GM12878 (cell line): ENCODE measurements around the gene DIAPH3. TPM values are rescaled to one million over a fixed set of nuclear protein-coding genes. Genes with fewer than 3 reads are reported as not detected.

Experiments
- ATAC-seq: fragments of 200-7000 bp; cut with Tn5 transposase; 3 replicates; pipeline ENCODE4 v1.9.1; 2020; ENCODE audit warnings: mild to moderate bottlenecking, moderate library complexity
- BruUV-seq: library from RNA; stranded (reverse); fragments of 400-500 nt; replicated peaks from 2 replicates; lab custom pipeline; 2021; lab: Mats Ljungman, UMichigan
- CTCF ChIA-PET: fragments of 300-600 bp; sonication (Branson Sonifier 250); formaldehyde crosslinking; extraction: SDS; loops from one replicate; lab custom pipeline; 2021; ENCODE audit warnings: inconsistent platforms; lab: Yijun Ruan, JAX
- POLR2A ChIA-PET: fragments of 350-600 bp; formaldehyde crosslinking; extraction: SDS; loops from one replicate; lab custom pipeline; 2021; ENCODE audit warnings: inconsistent platforms; lab: Charles Lee
- RAD21 ChIA-PET: fragments of 300-600 bp; sonication (Branson Sonifier 250); formaldehyde crosslinking; loops from one replicate; lab custom pipeline; 2023; ENCODE audit warnings: antibody characterized with exemption; ENCODE audit not compliant: unreplicated experiment; lab: Charles Lee
- SMC1A ChIA-PET: fragments of 300-600 bp; sonication (Branson Sonifier 250); formaldehyde crosslinking; loops from one replicate; lab custom pipeline; 2023; ENCODE audit not compliant: unreplicated experiment, uncharacterized antibody; lab: Charles Lee
- DNase-seq: peaks from one replicate; pipeline ENCODE4 v3.0.0-alpha.2; 2011; ENCODE audit warnings: low read depth, low spot score
- FAIRE-seq: peaks from 3 replicates; lab custom pipeline; 2011; peaks lifted over from hg19 to GRCh38; lab: Jason Lieb, UNC
- H2AFZ ChIP-seq: 2 replicates; pipeline ENCODE4 v1.6.0; 2011; ENCODE audit warnings: low read depth, low read length, control low read depth; ENCODE audit not compliant: control insufficient read depth
- H3K27ac ChIP-seq: 2 replicates; pipeline ENCODE4 v1.5.1; 2011; ENCODE audit warnings: control low read depth; ENCODE audit not compliant: control insufficient read depth, insufficient read depth
- H3K27me3 ChIP-seq, 2 experiments: replicated peaks in 1 of 2; 2 replicates each; pipeline versions ENCODE4 v1.6.0 to v1.6.1; 2011; ENCODE audit warnings: low read length in 1 of 2; ENCODE audit not compliant: control insufficient read depth in 2 of 2, insufficient read depth in 2 of 2
- H3K36me3 ChIP-seq, 2 experiments: 2 replicates each; pipeline ENCODE4 v1.5.1; 2011; ENCODE audit warnings: low read length in 1 of 2; ENCODE audit not compliant: control insufficient read depth in 2 of 2, insufficient read depth in 2 of 2
- H3K4me1 ChIP-seq: 2 replicates; pipeline ENCODE4 v1.6.1; 2011; ENCODE audit warnings: mild to moderate bottlenecking, low read length, moderate library complexity, mixed read lengths; ENCODE audit not compliant: control insufficient read depth, insufficient read depth
- H3K4me2 ChIP-seq: 2 replicates; pipeline ENCODE4 v1.6.0; 2011; ENCODE audit warnings: control low read depth; ENCODE audit not compliant: control insufficient read depth, insufficient read depth
- H3K4me3 ChIP-seq: fragments of 200-600 bp; sonication (generic); 2 replicates; pipeline ENCODE4 v1.5.1; 2016
- H3K79me2 ChIP-seq: 2 replicates; pipeline ENCODE4 v1.6.0; 2011; ENCODE audit warnings: low read length; ENCODE audit not compliant: control insufficient read depth, insufficient read depth
- H3K9ac ChIP-seq: 2 replicates; pipeline ENCODE4 v1.8.0; 2011; ENCODE audit warnings: low read length, control low read depth, mixed read lengths; ENCODE audit not compliant: control insufficient read depth, insufficient read depth
- H3K9me3 ChIP-seq: replicated peaks from 3 replicates; pipeline ENCODE4 v1.5.1; 2011; ENCODE audit warnings: mild to moderate bottlenecking, low read length; ENCODE audit not compliant: control insufficient read depth, insufficient read depth
- H4K20me1 ChIP-seq: 2 replicates; pipeline ENCODE4 v1.6.0; 2011; ENCODE audit not compliant: control insufficient read depth, insufficient read depth
- ATF7 ChIP-seq: fragments of 450-650 bp; IDR thresholded peaks from 2 replicates; pipeline ENCODE4 v1.6.1; 2016; ENCODE audit warnings: low read depth, mild to moderate bottlenecking
- CBX5 ChIP-seq: sonication (generic); IDR thresholded peaks from 2 replicates; pipeline ENCODE4 v1.6.1; 2016; ENCODE audit warnings: low read depth, moderate library complexity, mild to moderate bottlenecking, inconsistent platforms
- CHD1 ChIP-seq: IDR thresholded peaks from 2 replicates; pipeline ENCODE4 v1.6.1; 2012; ENCODE audit warnings: low read depth, low read length, improper control_type of control experiment
- CHD4 ChIP-seq: fragments of 200-600 bp; sonication (generic); IDR thresholded peaks from 2 replicates; pipeline ENCODE4 v1.6.1; 2016; ENCODE audit warnings: mild to moderate bottlenecking
- CREM ChIP-seq: IDR thresholded peaks from 2 replicates; pipeline ENCODE4 v1.6.1; 2014; ENCODE audit warnings: antibody characterized with exemption, low read depth
- EP300 ChIP-seq, 2 experiments: fragments of 150-350 bp in 1 of 2; IDR thresholded peaks; 2 replicates each; pipeline ENCODE4 v1.6.1; 2011 to 2012; ENCODE audit warnings: low read depth in 2 of 2, low read length in 2 of 2, borderline replicate concordance in 1 of 2, improper control_type of control experiment in 1 of 2, inconsistent platforms in 1 of 2; ENCODE audit not compliant: control insufficient read depth in 1 of 2
- FOXK2 ChIP-seq: fragments of 450-650 bp; IDR thresholded peaks from 2 replicates; pipeline ENCODE4 v1.6.1; 2017; ENCODE audit warnings: mild to moderate bottlenecking, moderate library complexity
- HCFC1 ChIP-seq: fragments of 150-350 bp; IDR thresholded peaks from 2 replicates; pipeline ENCODE4 v1.6.1; 2014; ENCODE audit warnings: low read length
- MXI1 ChIP-seq: fragments of 150-350 bp; IDR thresholded peaks from 2 replicates; pipeline ENCODE4 v1.6.1; 2011; ENCODE audit warnings: low read depth, mild to moderate bottlenecking, inconsistent platforms, low read length, improper control_type of control experiment
- NBN ChIP-seq: fragments of 450-650 bp; IDR thresholded peaks from 2 replicates; pipeline ENCODE4 v1.6.1; 2016
- NFIC ChIP-seq: IDR thresholded peaks from 2 replicates; pipeline ENCODE4 v1.6.1; 2012; ENCODE audit warnings: low read depth, mild to moderate bottlenecking, inconsistent platforms, low read length, moderate library complexity
- SMAD1 ChIP-seq: fragments of 450-650 bp; IDR thresholded peaks from 2 replicates; pipeline ENCODE4 v1.6.1; 2018; ENCODE audit warnings: mild to moderate bottlenecking, low read depth; ENCODE audit not compliant: partially characterized antibody
- SREBF1 ChIP-seq: IDR thresholded peaks from 2 replicates; pipeline ENCODE4 v1.6.1; 2012; ENCODE audit warnings: mild to moderate bottlenecking, low read length
- STAT1 ChIP-seq: fragments of 450-650 bp; conservative IDR thresholded peaks from 2 replicates; pipeline ENCODE4 v1.6.1; 2014; ENCODE audit warnings: antibody characterized with exemption, mild to moderate bottlenecking
- TAF1 ChIP-seq: IDR thresholded peaks from 2 replicates; pipeline ENCODE4 v1.6.1; 2011; ENCODE audit warnings: mild to moderate bottlenecking, low read depth, low read length, borderline replicate concordance
- TCF12 ChIP-seq: IDR thresholded peaks from 2 replicates; pipeline ENCODE4 v1.6.1; 2011; ENCODE audit warnings: low read depth, mild to moderate bottlenecking, low read length
- YBX1 ChIP-seq: fragments of 450-650 bp; IDR thresholded peaks from 2 replicates; pipeline ENCODE4 v1.6.1; 2016; ENCODE audit warnings: antibody characterized with exemption
- ZBED1 ChIP-seq: IDR thresholded peaks from 2 replicates; pipeline ENCODE4 v1.6.1; 2016; ENCODE audit warnings: borderline replicate concordance
- WGBS: methylation state at CpG from one replicate; pipeline ENCODE4 v1.1.6; 2016; ENCODE audit warnings: low lambda C conversion rate; ENCODE audit not compliant: insufficient replicate concordance, insufficient coverage; ENCODE audit errors: missing lambda C conversion rate; 5-methylcytosine and 5-hydroxymethylcytosine counted together
- in situ Hi-C: fragments of 300-500 bp; cut with MboI; formaldehyde crosslinking; loops from 9 replicates; pipeline ENCODE4 v1.14.3; 2018; ENCODE audit warnings: mixed read lengths
- intact Hi-C: fragments of 100-400 bp; cut with micrococcal nuclease; formaldehyde crosslinking; loops from one replicate; pipeline ENCODE4 v1.14.2; 2022; ENCODE audit not compliant: unreplicated experiment
- polyA plus RNA-seq, 11 experiments: library from polyadenylated mRNA; depleted of rRNA in 4 of 11; unstranded in 6 of 11; stranded (reverse) in 5 of 11; fragments of >200 nt; fragmentation: Nextera tagmentation in 4 of 11; fragmentation: Illumina TruSeq in 1 of 11; extraction: Ambion mirVana in 4 of 11; extraction: Trizol in 1 of 11; gene quantifications; 1 replicate in 1 of 11; 2 replicates in 10 of 11; pipeline versions ENCODE4 v1.2.1 to v1.2.3, GENCODE V29; 2011 to 2016; ENCODE audit warnings: inconsistent platforms in 2 of 11, missing spikeins in 2 of 11, low read depth in 1 of 11
- total RNA-seq, 4 experiments: library from RNA; depleted of rRNA in 3 of 4; stranded (reverse); fragments of >200 nt in 3 of 4; fragmentation: Illumina TruSeq in 1 of 4; extraction: Trizol in 1 of 4; gene quantifications; 2 replicates each; pipeline versions ENCODE4 v1.2.1 to v1.2.3, GENCODE V29; 2013 to 2021
- TF ChIP-seq, protein P1 (sequence below): IDR thresholded peaks from 2 replicates; pipeline ENCODE4 v1.6.1; 2011; ENCODE audit warnings: mild to moderate bottlenecking, low read depth, low read length, moderate library complexity; ENCODE audit not compliant: insufficient replicate concordance
- TF ChIP-seq, protein P2 (sequence below): fragments of 450-650 bp; IDR thresholded peaks from 2 replicates; pipeline ENCODE4 v1.6.1; 2016; ENCODE audit warnings: mild to moderate bottlenecking, moderate library complexity, borderline replicate concordance

DIAPH3 gene
- total and polyA plus RNA-seq, 10 of the 15 experiments (the other 5 are each of a cell fraction or from before 2014, with no cell fraction given): 10.1 to 25.2 (median 15.4) TPM

DNA sequence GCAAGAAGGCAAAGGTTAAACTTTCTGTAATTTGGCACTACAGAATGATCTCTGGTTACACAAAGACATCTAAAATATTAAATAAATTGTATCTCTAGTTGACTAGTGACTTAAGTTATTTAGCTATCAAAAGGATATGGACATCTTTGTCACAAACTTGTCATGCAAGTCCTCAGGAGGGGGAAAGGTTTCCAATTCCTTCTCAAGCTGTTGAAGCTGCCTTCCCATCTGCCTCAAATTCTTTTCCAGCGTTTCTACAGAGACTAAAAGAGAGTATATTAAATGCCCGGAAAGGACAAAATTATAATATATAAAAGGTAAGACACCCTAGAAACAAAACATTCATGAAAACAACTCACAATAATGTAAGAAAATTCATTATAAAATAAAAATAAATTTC is 324.5 kb downstream of the DIAPH3 start (continued):
- no peak for TF ChIP-seq EP300 (IDR thresholded peaks at IDR 0.05; ENCODE audit: borderline replicate concordance in 1 of 2, control insufficient read depth in 1 of 2, low read depth in 2 of 2, low read length in 2 of 2)

- H3K9me3 ChIP-seq: no peaks in the 10 kb centered on the region
- no peak for TF ChIP-seq TCF12
- no peak for TF ChIP-seq YBX1
- TF ChIP-seq FOXK2: no peak
- TF ChIP-seq CHD1: no peak
- TF ChIP-seq NFIC: no peak
- no peak for TF ChIP-seq TAF1
- no peak for TF ChIP-seq MXI1
- TF ChIP-seq SREBF1: no peak
- no peak for TF ChIP-seq CHD4
- no peak for TF ChIP-seq HCFC1
- TF ChIP-seq ATF7: no peak
- no peak for TF ChIP-seq NBN
- TF ChIP-seq, protein P1, sequence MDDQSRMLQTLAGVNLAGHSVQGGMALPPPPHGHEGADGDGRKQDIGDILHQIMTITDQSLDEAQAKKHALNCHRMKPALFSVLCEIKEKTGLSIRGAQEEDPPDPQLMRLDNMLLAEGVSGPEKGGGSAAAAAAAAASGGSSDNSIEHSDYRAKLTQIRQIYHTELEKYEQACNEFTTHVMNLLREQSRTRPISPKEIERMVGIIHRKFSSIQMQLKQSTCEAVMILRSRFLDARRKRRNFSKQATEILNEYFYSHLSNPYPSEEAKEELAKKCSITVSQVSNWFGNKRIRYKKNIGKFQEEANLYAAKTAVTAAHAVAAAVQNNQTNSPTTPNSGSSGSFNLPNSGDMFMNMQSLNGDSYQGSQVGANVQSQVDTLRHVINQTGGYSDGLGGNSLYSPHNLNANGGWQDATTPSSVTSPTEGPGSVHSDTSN: no peak
- no peak for TF ChIP-seq SMAD1
- TF ChIP-seq CREM: no peak
- TF ChIP-seq STAT1: no peak
- TF ChIP-seq, protein P2, sequence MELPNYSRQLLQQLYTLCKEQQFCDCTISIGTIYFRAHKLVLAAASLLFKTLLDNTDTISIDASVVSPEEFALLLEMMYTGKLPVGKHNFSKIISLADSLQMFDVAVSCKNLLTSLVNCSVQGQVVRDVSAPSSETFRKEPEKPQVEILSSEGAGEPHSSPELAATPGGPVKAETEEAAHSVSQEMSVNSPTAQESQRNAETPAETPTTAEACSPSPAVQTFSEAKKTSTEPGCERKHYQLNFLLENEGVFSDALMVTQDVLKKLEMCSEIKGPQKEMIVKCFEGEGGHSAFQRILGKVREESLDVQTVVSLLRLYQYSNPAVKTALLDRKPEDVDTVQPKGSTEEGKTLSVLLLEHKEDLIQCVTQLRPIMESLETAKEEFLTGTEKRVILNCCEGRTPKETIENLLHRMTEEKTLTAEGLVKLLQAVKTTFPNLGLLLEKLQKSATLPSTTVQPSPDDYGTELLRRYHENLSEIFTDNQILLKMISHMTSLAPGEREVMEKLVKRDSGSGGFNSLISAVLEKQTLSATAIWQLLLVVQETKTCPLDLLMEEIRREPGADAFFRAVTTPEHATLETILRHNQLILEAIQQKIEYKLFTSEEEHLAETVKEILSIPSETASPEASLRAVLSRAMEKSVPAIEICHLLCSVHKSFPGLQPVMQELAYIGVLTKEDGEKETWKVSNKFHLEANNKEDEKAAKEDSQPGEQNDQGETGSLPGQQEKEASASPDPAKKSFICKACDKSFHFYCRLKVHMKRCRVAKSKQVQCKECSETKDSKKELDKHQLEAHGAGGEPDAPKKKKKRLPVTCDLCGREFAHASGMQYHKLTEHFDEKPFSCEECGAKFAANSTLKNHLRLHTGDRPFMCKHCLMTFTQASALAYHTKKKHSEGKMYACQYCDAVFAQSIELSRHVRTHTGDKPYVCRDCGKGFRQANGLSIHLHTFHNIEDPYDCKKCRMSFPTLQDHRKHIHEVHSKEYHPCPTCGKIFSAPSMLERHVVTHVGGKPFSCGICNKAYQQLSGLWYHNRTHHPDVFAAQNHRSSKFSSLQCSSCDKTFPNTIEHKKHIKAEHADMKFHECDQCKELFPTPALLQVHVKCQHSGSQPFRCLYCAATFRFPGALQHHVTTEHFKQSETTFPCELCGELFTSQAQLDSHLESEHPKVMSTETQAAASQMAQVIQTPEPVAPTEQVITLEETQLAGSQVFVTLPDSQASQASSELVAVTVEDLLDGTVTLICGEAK: no peak
- no peak for TF ChIP-seq ZBED1
- TF ChIP-seq CBX5: no peak
- no peak overlapping the region for H2AFZ ChIP-seq
- H3K79me2 ChIP-seq: no peaks in the 10 kb centered on the region
- CTCF ChIA-PET: interaction anchor here (0.8 to 1.7 kb wide), 2 partner anchors 8 to 39 kb away, joined by 3 to 6 read pairs; no protein-coding TSS in a partner anchor
- intact Hi-C loops: no loop called here
- no peaks in the 10 kb centered on the region for H3K4me1 ChIP-seq
- H3K27me3 ChIP-seq: no peaks in the 10 kb centered on the region
- in situ Hi-C loops: no loop called here
- SMC1A ChIA-PET: interaction anchor here (0.6 to 2.4 kb wide), 2 partner anchors 48 to 53 kb away, joined by 3 to 7 read pairs; no protein-coding TSS in a partner anchor
- no TSS peak for BruUV-seq
- ATAC-seq: no peak
- POLR2A ChIA-PET: interaction anchor here (0.5 kb wide), 1 partner anchor 629 kb away, joined by 3 read pairs; no protein-coding TSS in a partner anchor
- H3K4me2 ChIP-seq: no peak overlapping the region
- no peak overlapping the region for H3K9ac ChIP-seq
- 98% methylated on average over 3 of the region's 3 CpGs for WGBS
- H3K4me3 ChIP-seq: no peak overlapping the region
- no peaks in the 10 kb centered on the region for H4K20me1 ChIP-seq
- H3K27ac ChIP-seq: no peak overlapping the region
- no peaks in the 10 kb centered on the region for H3K36me3 ChIP-seq
- no peak for FAIRE-seq
- RAD21 ChIA-PET: interaction anchor here (1.4 to 1.6 kb wide), 2 partner anchors 8 to 157 kb away, joined by 4 read pairs; no protein-coding TSS in a partner anchor
- DNase-seq: no peak
Observed at GRCh38 chr13:59837101-59837500, 326.6 kb downstream of the DIAPH3 start.
